ENCODE data around the gene KCNH3. TPM values are rescaled to one million over a fixed set of nuclear protein-coding genes. Genes with fewer than 3 reads are reported as not detected.

The KCNH3 gene
- total and polyA plus RNA-seq, 2 donors (not counting 3 experiments of a cell fraction or from before 2014, with no cell fraction given): 0.13 to 0.14 TPM

DNA sequence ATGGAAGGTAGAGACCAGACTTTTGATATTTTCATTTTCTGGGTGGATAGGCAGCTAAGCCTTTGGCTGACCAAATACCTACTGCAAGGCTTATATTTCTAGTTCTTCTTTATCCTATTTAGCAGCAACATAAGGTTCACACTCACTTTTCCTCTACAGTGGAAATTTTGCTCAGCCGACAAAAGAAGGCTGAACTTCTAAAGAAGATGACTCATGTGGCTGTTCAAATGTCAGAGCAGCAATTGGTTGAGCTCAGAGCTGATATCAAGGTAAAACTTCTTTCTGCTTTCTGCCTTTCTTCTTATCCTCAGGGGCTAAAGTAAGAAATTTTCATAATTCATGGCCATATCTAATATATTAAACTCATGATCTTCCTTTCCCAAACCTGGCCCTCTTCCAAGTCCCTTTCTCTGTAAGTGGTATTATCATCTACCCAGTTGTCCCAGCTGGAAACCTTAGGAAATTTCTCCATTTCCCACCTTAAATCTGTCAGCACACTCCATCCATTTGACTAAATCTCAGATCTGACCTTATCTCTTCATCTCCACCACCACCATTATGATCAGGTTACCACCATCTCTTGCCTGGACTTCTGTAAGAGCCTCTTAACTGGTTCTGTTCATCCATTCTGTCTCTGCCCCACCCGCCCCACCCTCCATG is 19.8 kb upstream of the KCNH3 start:
- no peak overlapping the region for H2AFZ ChIP-seq (ENCODE audit: low read depth, low read length)
- CTCF ChIA-PET: interaction anchor here (0.9 to 11.1 kb wide), 8 partner anchors 10 to 187 kb away, joined by 3 to 679 read pairs (median 4); partner anchors contain the start of gene SPATS2
- no peak overlapping the region for H3K27ac ChIP-seq (ENCODE audit: insufficient read depth, low read depth, low read length)
- H3K4me3 ChIP-seq (replicated peaks in 1 of 3; ENCODE audit: insufficient read depth in 1 of 3, low read depth in 1 of 3, low read length in 3 of 3): no peak overlapping the region
- peak; percentile 72 for FAIRE-seq
- POLR2A ChIA-PET: no interaction called here
- peaks cover 7 to 18% of the 10 kb centered on the region in 2 experiments for H3K36me3 ChIP-seq (ENCODE audit: control insufficient read depth in 2 of 2, extremely low read depth in 1 of 2, insufficient read depth in 2 of 2, low read length in 2 of 2)
- intact Hi-C loops (cut with micrococcal nuclease) (loop anchor here (10.0 kb wide), 1 partner anchor 234 kb away; no protein-coding TSS in a partner anchor), dilution Hi-C loops (cut with MboI; ENCODE audit: extremely low pct_ligation_motif_present, low sequenced_read_pairs) (loop anchor here (25.0 kb wide), 1 partner anchor 157 kb away; the partner anchor contains the start of gene SPATS2)
- no peak for TF ChIP-seq EZH2 (IDR thresholded peaks at IDR 0.05; ENCODE audit: borderline replicate concordance, low read depth, low read length, severe bottlenecking)
- no peak for TF ChIP-seq MYC (IDR thresholded peaks at IDR 0.05; ENCODE audit: low read depth, low read length)
- TF ChIP-seq FOS (IDR thresholded peaks at IDR 0.05; ENCODE audit: borderline replicate concordance, insufficient read depth, low read length): peak; percentile 76
- H3K4me1 ChIP-seq (ENCODE audit: control insufficient read depth, extremely low read depth, insufficient read depth, low read length): peaks cover 20% of the 10 kb centered on the region
- H3K4me2 ChIP-seq (ENCODE audit: insufficient read depth, low read length): no peak overlapping the region
- no peaks in the 10 kb centered on the region for H3K27me3 ChIP-seq (ENCODE audit: control insufficient read depth in 2 of 2, insufficient read depth in 2 of 2, low read length in 2 of 2)
- no peaks in the 10 kb centered on the region for H3K9me3 ChIP-seq (replicated peaks; ENCODE audit: control insufficient read depth, insufficient read depth, low read length)
- no peaks in the 10 kb centered on the region for H4K20me1 ChIP-seq (replicated peaks; ENCODE audit: control insufficient read depth, extremely low read depth, insufficient read depth, low read length)
- no peak overlapping the region for H3K9ac ChIP-seq (replicated peaks; ENCODE audit: extremely low read depth, insufficient read depth, low read length)
- no peaks in the 10 kb centered on the region for H3K79me2 ChIP-seq (ENCODE audit: control insufficient read depth, insufficient read depth, low read length)
- no TSS peak for BruUV-seq (replicated peaks)
- DNase-seq (ENCODE audit: low read depth, low spot score): peak; percentile 73
- no peaks in the 10 kb centered on the region for H3K9me1 ChIP-seq (replicated peaks; ENCODE audit: control insufficient read depth, extremely low read depth, insufficient read depth, low read length)

- no peak overlapping the region for H3K9ac ChIP-seq (replicated peaks; ENCODE audit: extremely low read depth, insufficient read depth, low read length)
- H3K9me3 ChIP-seq (replicated peaks; ENCODE audit: control insufficient read depth, insufficient read depth, low read length): no peaks in the 10 kb centered on the region
- FAIRE-seq (no peak), DNase-seq (ENCODE audit: low read depth, low spot score) (no peak)
- dilution Hi-C loops (cut with MboI; ENCODE audit: extremely low pct_ligation_motif_present, low sequenced_read_pairs) (loop anchor here (25.0 kb wide), 1 partner anchor 157 kb away; the partner anchor contains the start of gene SPATS2), intact Hi-C loops (cut with micrococcal nuclease) (loop anchor here (10.0 kb wide), 1 partner anchor 235 kb away; no protein-coding TSS in a partner anchor)
- H3K4me3 ChIP-seq (replicated peaks in 1 of 3; ENCODE audit: insufficient read depth in 1 of 3, low read depth in 1 of 3, low read length in 3 of 3): no peak overlapping the region
- no peaks in the 10 kb centered on the region for H4K20me1 ChIP-seq (replicated peaks; ENCODE audit: control insufficient read depth, extremely low read depth, insufficient read depth, low read length)
- peaks cover 19% of the 10 kb centered on the region for H3K4me1 ChIP-seq (ENCODE audit: control insufficient read depth, extremely low read depth, insufficient read depth, low read length)
- no peaks in the 10 kb centered on the region for H3K27me3 ChIP-seq (ENCODE audit: control insufficient read depth in 2 of 2, insufficient read depth in 2 of 2, low read length in 2 of 2)
- no peak overlapping the region for H3K4me2 ChIP-seq (ENCODE audit: insufficient read depth, low read length)
- H3K9me1 ChIP-seq (replicated peaks; ENCODE audit: control insufficient read depth, extremely low read depth, insufficient read depth, low read length): no peaks in the 10 kb centered on the region
- no peak overlapping the region for H2AFZ ChIP-seq (ENCODE audit: low read depth, low read length)
- no peak overlapping the region for H3K27ac ChIP-seq (ENCODE audit: insufficient read depth, low read depth, low read length)
- TF ChIP-seq JUN (IDR thresholded peaks at IDR 0.05; ENCODE audit: borderline replicate concordance, insufficient read depth, insufficient read length, low read depth) (no peak), GATA2 (IDR thresholded peaks at IDR 0.05; ENCODE audit: insufficient read depth, insufficient read length, low read depth, low read length) (no peak), EZH2 (IDR thresholded peaks at IDR 0.05; ENCODE audit: borderline replicate concordance, low read depth, low read length, severe bottlenecking) (no peak), FOS (IDR thresholded peaks at IDR 0.05; ENCODE audit: borderline replicate concordance, insufficient read depth, low read length) (no peak), POLR2AphosphoS5 (IDR thresholded peaks at IDR 0.05; ENCODE audit: insufficient read depth, low read depth, low read length) (no peak), MYC (IDR thresholded peaks at IDR 0.05; ENCODE audit: low read depth, low read length) (no peak), POLR2A (IDR thresholded peaks at IDR 0.05; ENCODE audit: low read depth, low read length) (no peak), CTCF (IDR thresholded peaks at IDR 0.05; ENCODE audit: extremely low read depth in 1 of 2, insufficient read depth in 1 of 2, low read depth in 1 of 2, low read length in 2 of 2) (no peak)
- TF ChIP-seq, protein P1, sequence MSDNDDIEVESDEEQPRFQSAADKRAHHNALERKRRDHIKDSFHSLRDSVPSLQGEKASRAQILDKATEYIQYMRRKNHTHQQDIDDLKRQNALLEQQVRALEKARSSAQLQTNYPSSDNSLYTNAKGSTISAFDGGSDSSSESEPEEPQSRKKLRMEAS (IDR thresholded peaks at IDR 0.05; ENCODE audit: insufficient read depth, insufficient read length): no peak
- H3K36me3 ChIP-seq (ENCODE audit: control insufficient read depth in 2 of 2, extremely low read depth in 1 of 2, insufficient read depth in 2 of 2, low read length in 2 of 2): peaks cover 7 to 22% of the 10 kb centered on the region in 2 experiments
- no TSS peak for BruUV-seq (replicated peaks)
- no peaks in the 10 kb centered on the region for H3K79me2 ChIP-seq (ENCODE audit: control insufficient read depth, insufficient read depth, low read length)
- ChIA-PET POLR2A (no interaction called here), CTCF (interaction anchor here (1.0 to 11.1 kb wide), 6 partner anchors 16 to 188 kb away, joined by 3 to 679 read pairs (median 6); partner anchors contain the start of gene SPATS2)
Observed at GRCh38 chr12:49519574-49519936, 19.3 kb upstream of the KCNH3 start.

Measured in endothelial cell of umbilical vein (primary cell).